Superior temporal gyrus (tissue), 1 donor: Measurements from ENCODE around the gene KATNBL1.

ENCODE experiments used
- DNase-seq: peaks from one replicate; pipeline ENCODE4 v3.0.0-alpha.2; 2016; ENCODE audit errors: extremely low spot score

KATNBL1 gene, protein sequence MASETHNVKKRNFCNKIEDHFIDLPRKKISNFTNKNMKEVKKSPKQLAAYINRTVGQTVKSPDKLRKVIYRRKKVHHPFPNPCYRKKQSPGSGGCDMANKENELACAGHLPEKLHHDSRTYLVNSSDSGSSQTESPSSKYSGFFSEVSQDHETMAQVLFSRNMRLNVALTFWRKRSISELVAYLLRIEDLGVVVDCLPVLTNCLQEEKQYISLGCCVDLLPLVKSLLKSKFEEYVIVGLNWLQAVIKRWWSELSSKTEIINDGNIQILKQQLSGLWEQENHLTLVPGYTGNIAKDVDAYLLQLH

DNA sequence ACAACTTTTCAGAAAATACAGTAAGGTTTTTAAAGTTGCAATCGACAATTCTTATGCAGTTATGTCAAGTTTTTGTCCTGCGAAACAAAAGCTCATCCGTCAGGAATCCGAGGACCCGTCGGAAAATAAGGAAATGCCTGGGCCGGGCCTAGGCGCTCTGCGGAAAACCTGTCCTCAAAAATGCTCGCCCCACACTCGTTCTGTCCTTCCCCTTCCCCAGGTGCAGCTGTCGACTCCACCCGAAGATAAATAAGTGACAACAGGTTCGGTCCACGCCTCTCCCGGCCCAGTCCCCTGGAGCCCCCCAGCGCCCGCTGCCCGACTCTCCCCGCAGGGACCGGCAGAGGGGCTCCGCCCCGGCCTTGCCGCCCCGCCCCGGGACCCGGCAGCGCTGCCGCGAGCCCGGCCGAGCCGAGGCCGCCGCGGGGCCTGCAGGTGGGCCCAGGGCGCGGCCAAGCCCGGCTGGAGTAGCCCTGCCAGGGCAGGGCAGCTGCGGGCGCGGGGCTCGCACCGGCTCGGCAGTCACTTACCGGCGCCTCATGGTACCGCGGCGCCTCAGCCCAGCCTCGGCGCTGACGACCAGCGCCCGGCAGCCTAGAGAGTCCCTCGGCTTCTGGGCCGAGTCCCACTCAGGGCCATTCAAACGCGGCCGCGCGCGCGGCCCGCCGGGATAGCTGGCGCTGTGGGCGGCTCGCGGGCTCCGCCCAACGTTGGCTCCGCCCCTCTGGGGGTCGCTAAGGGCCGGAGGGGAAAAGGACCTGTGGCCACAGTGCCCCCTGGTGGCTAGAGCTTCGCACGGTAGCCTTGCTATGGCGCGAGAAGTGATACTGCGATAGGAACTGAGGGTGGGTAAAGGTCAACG is at the start of gene KATNBL1:
TSS of gene KATNBL1 (minus strand) at position 676 of the 862 bp plus-strand sequence. CDS start 46,420 bp downstream, outside the sequence.
- peak; percentile 98 for DNase-seq

DNA sequence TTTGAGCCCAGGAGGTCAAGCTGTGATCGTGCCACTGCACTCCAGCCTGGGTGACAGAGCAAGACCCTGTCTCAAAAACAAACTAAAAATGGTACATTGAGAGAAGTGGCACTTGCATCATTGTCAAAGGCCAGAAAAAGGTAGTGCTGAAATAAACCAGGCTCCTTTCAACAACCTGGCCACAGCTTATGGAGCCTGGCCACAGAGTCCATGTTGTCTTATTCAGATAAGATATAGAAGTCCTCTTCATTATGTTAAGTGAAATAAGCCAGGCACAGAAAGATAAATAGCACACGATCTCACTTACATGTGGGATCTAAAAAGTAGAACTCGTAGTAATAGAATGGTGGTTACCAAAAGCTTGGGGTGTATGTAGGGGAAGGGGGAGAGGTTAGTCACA is 49.7 kb upstream of the KATNBL1 start:
- DNase-seq, result no peak

DNA sequence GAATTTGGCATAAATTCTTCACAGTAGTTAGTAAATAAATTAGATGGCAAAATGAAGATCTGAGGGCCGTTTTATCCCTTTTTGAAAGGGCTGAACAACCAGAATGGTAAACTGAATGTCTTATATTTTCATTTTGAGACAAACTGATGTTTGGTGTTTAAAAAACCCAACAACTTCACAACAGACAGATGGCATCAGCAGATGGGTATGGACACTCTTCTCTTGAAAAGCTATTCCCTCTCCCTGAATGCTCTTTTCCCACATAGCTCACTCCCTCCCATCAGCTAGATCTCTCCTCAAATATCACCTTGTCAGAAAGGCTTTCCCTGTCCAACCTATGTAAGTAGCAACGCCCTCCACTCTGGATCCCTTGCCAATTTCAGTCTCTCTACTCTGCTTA is 48.3 kb upstream of the KATNBL1 start:
- no peak for DNase-seq

DNA sequence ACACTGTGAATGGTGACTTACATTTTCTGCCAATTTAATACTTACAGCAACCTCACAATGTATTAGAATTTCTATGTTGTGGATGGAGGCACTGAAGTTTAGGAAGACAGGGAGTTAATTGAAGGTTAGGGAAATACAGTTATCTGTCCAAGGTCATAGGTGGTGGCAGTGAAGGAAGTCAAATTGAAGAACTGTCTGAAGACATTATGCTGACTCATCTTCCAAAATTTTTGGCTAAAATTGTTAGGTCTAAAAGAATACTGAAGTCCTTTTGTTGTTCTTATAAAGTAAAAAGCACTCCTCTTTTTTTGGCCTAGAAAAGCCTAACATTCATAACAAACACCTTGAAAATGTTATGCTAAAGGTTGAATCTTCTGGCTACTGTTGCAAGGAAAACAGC is 42.6 kb upstream of the KATNBL1 start:
- DNase-seq, result no peak

DNA sequence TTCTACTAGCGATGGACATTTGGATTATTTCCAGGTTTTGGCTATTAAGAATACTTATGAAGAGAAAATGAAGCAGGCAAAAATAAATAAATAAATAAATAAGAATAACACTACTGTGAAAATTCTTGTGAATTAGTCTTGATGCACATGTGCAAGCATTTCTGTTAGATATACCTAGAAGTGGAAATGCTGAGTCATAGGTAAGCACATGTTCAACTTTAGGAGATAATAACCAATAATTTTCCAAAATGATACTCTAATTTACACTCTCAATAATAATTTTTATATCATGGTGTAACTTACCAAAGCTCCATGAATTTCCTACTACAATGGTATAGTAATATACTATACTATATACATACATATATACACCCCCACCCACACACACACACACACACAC is 38.3 kb upstream of the KATNBL1 start:
- no peak for DNase-seq

DNA sequence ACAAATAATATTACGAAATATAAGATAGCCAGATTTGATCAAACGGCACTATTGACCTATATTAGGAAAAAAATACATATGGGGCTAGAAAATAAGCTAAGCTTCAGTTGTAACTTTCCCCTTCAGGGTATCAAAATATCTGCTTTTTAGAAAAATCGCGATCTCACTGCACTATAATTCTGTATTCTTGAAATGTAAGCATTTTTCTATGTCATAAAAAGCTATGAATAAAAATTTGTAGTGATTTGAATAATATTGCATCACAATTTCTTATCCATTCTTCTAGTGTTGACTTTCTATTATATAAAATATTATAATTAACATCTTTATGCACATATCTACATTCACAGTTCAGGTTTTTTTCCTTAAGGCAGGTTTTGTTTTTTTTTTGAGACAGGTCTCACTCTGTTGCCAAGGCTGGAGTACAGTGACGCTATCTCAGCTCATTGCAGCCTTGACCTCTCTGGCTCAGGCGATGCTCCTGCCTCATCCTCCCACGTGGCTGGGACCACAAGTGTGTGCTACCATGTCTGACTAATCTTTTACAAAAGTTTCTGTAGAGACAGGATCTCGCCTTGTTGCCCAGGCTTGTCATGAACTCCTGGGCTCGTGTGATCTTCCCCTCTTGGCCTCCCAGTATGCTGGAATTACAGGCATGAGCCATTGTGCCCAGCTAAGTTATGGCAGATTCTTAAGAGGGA is 36.5 kb upstream of the KATNBL1 start:
- DNase-seq, result no peak

DNA sequence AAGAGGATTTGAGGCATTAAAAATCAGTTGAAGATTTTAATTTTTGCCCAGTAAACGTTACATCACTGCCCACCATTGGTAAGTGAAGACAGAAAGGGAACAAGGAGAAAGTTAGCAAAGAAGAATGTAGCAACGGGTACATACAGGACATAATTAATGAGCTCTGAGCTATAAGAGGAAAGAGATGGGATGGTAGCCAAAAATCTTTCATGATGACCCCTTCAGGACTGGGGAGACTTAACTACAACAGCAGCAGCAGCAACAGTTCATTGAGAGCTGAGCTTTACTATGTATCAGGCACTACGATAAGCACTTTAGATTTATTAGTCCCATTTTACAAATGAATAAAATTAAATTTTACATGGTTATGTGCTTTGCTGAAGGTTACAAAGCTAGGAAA is 33.3 kb upstream of the KATNBL1 start:
- no peak for DNase-seq

DNA sequence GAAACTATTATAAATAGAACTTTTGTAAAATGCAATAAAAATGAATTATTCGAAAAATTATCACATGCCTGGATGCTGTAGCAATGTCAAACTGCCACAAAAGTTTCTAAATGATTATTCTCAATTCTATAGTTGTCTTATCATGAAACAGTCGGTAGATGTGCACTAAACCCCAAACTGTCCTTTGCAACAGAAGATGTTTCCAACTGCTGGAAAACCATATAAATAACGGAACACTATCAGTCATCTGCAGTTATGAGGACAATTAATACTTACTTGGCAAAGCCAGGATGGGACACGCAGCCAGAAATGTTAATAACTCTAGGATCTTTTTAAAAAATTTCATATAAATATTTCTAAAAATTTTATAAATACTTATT is 32.4 kb upstream of the KATNBL1 start:
- no peak for DNase-seq

DNA sequence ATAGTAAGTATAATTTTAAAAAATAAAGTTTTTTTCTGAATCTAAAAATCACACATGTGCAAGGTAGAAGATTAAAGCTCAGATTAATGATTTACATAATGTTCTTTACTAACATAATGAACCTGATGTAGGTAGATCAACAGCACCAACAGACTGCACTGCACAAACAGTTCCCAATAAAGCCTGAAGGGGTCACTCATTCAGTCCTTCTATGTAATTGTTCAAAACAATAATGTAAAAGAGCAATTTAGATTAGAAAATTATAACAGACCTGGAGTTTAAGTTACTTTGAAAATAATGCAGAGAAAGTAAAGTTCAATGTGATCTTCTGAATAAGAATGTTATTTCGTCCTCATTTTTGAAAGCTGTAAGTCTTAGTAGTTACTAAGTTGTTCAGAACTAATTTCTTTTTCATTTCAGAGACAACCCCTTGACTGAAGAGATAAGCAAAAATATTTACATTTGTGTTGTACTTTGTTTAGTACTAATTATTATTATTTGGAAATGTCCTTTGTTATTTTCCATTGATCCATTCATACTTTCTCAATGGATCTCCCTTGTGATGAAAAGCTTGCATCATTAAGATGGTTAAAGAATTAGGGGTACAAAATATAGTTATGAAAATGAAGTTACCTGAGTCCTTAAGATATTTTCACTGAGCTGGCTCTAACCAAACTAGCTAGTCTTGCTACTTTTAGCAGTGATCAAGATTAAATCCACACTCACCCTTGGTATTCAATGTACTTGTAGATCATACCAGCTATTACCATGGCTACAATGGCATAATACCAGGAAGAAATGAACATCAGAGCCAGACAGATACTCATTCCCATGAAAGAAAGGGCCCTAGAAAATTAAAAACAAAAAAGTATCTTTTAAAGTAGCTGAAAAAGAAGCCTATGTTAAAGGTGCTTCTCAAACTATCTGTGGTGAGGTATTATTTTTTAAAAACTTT is 31.8 kb upstream of the KATNBL1 start:
- peak; percentile 56 for DNase-seq

DNA sequence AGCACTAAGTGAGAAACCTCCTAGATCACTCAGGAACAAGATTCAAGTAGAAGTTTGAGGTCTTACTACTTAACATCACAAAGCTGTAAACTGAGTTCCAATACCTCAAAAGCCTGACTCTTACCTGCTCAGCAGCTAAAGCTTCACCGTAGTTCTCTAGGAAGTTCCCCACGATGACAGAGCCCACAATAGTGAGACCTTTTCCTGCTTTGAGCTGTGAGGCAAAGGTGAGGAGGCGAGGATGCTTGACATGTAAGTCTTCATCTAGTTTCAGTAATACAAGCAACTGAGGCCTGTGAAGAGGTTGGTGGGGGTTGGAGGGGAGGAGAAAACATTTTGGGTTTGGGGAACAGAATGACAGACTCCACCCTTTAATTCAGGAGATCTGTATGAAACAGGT is 30.6 kb upstream of the KATNBL1 start:
- DNase-seq, result no peak

DNA sequence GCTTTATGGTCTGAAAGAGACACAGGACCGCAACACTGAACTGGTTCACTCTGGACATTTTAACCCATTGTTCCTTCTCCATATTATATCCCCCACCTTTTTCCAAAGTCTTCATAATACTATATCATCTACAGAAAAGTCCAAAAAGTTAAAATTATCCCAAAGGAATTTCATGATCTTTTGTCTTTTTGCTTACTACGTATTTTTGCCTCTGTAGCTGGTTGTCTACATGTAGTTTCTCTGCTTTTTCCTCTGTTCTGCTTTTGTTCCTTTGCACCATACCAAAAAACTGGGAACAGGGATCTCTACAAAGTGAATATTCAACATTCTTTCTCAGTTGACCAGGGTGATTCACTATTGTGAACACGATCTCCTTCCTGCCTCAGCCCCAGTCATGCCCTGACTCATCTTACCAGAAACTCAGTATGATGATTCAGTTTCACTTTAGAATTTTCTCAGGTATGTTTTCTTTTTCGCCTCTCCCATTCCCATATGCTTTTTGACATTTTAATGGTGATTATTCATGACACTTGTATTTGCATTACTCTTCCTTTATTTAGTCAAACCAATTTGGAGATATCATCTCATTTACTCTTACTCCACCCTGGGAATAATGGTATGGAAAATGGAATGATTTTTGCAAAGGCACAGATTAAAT is 29.4 kb upstream of the KATNBL1 start:
- DNase-seq, result no peak

DNA sequence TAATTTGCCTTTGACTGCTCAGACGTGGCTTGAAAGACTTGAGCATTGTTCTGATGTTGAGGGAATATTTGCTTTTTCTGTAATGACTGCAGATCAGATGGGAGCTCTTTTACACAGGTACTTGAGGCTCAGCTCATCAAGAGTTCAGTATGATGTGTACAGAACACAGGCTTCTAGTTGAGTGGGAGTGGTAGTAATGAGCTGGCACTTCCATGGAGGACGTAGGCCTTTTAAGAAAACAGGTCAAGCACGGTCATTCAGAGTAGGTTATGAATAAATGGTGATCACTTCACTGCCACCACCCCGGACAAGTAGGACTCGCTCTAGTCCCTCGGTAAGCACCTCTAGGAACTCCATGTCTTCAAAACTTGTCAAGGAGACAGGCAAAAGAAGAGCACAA is 23.7 kb upstream of the KATNBL1 start:
- no peak for DNase-seq

DNA sequence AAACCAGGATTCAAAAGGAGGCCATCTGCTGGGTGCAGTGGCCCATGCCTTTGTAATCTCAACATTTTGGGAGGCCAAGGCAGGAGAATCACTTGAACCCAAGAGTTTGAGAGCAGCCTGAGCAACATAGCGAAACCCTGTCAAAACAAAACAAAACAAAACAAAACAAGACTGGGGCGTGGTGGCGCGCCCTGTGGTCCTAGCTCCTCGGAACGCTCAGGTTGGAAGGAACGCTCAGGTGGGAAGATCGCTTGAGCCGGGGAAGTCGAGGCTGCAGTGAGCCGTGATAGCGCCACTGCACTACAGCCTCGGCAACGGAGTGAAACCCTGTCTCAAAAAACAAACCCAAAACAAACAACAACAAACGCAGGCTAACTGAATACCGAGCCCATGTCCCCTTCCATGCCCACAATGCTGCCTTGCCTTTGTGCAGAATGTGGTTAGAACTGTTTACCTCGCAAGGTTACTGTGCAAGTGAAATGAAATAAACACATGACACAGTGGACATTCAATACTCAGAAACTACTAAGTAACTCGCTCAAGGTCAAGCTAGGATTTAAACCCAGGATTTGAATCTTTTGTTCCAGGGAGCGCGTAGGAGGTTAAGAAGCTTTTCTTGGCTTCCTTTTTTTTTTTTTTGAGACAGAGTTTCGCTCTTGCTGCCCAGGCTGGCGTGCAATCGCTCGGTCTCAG is 14.2 kb upstream of the KATNBL1 start:
- DNase-seq, result peak; percentile 50

DNA sequence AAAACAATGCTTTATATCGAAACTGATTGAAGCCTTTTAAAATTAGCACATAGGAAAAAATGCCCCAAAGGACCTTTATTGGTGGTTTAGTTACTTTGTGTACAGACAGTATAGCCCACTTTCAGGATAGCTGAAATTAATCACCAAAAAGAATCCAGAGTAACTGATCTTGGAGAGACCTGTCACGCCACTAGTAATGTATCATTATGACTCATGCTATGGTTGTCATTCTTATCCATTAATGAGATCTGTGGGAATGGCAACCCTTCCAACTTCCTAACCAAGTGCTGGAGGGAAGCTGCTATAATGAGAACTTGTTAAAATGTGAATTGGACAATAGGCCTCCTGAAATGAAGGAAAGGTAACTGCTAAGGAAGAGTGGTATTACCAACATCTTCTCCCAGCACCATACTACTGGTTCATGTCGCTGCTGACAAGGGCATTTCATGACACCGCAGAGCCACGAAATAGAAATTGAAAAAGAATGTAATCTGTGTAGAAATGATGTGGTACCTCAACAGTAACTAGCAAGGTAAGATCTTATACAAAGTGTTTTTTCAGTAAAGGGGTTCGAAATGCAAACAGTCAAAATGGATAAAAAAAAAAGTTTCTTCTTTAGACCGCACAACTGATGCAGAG is 7.8 kb upstream of the KATNBL1 start:
- no peak for DNase-seq

DNA sequence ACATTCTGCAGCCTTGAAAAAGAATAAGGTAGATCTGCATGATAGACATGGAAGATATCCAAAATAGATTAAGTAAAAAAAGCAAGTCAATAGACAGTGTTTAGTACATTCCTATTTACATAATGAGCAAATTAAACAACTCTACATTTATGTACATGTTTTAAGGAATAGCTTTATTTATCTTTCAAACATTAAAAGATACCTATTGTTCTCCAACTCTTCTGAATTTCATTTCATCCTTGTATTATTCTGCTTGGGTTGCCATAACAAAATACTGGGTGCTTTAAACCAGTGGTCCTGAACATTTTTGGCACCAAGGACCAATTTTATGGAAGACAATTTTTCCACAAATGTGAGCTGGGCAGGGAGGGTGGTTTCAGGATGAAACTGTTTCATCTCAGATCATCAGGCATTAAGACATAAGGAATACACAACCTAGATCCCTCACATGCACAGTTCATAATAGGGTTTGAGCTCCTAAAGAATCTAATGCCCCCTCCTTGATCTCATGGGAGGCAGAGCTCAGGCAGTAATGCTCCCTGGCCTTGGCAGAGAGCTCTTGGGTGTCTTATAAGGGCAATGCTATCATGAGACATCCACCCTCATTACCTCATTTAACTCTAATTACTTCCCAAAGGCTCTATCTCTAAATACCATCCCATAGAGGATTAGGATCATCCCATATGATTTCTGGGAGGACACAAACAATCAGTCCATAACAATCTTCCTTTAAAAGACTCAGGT is 6.8 kb upstream of the KATNBL1 start:
- no peak for DNase-seq

DNA sequence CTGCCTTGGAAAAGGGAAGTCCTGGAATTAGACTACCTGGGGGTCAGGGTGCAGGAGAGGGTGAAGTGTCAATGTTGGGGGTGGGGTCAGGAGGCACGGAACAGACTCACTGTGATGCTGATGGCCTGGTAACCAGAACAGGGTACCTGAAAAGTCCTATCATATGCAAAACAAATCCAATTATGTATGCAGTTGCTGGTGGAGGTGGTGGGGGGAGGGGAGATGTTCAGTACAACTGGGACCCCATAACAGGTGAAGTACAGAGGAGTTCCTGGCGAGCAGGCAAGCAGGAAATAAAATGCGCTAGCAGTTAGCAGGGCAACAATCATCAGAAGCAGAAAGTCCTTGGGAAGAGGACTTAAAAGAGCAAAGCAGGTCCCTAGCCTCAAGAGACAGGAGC is 4.2 kb upstream of the KATNBL1 start:
- no peak for DNase-seq

DNA sequence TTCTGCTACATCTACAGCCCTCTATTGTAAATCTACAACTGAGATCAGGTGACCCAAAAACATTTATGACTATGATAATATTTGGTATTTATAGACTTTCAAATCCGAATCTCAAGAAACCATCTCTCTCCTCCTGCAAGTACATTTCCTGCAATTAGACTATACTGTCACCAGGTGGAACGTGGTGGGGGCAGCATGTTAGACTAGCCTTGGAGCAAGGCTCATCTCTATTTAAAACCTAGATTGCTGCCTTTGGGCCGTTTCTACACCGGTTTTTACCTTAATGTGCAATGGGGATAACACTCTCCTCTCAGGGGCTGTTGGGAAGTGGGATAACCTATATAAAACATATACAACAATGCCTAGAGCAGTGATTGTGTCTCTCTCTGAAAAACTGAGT is 3.8 kb upstream of the KATNBL1 start:
- DNase-seq, result no peak

DNA sequence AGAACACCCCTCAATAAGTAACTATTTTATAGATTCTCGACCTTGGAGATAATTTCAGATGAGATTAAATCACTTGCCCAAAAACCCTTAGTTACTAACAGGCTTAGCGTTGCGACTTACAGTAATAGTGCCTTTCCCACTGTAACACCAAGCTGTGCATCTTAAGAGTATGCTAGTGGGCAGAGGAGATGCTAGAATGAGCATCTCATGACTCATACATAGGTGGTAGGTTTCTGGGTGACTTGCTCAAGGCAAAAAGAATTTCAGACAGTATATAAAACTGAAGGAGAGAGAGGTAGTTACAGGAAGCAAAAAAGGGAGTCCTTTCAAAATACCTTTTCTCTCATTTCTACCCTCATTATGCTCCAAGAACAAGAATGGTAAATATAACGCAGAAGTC is 3.9 kb downstream of the KATNBL1 start:
- DNase-seq, result no peak

DNA sequence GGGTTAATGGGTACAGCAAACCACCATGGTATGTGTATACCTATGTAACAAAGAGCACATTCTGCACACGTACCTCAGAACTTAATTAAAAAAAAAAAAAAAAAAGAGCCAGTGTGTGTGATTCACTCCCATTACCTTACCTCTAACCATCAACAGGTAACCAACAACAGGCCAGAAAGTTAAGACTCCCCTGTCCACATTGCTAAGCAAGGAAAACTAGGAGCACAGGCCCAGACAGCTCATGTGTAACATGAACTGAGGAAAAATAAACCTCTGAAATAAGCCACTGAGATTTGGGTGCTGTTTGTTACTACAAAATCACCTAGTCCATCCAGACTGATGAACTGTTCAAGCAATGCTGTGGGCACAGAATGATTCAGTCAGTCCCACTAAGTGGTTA is 6.0 kb downstream of the KATNBL1 start:
- DNase-seq, result no peak
